Neural cell (in vitro differentiated cells): ENCODE data around the gene PLEKHG5. TPM values are rescaled to one million over a fixed set of nuclear protein-coding genes. Genes with fewer than 3 reads are reported as not detected.
"Not testable (repeated sequence)": the region's sequence is repeated elsewhere in the genome, so short reads cannot be mapped to it uniquely, and the experiment has no call there.

Experiments used
- H2AFZ ChIP-seq: fragments of 200-600, 300-800 bp; sonication (generic), shearing (Covaris generic); 2 replicates; pipeline ENCODE4 v1.6.0; 2014; ENCODE audit warnings: low read depth, mild to moderate bottlenecking, antibody characterized with exemption, low read length, moderate library complexity
- H3F3A ChIP-seq: fragments of 200-600 bp; shearing (Covaris generic); 2 replicates; pipeline ENCODE4 v1.6.1; 2016; ENCODE audit warnings: mild to moderate bottlenecking, moderate library complexity, mixed read lengths, antibody characterized with exemption, low read length; ENCODE audit not compliant: insufficient read depth, poor library complexity, severe bottlenecking
- H3K27ac ChIP-seq: fragments of 200-600, 300-800 bp; sonication (generic), shearing (Covaris generic); 2 replicates; pipeline ENCODE4 v1.5.1; 2014; ENCODE audit warnings: mild to moderate bottlenecking, low read length, moderate library complexity
- H3K27me3 ChIP-seq: fragments of 300-800, 200-600 bp; sonication (generic), shearing (Covaris generic); 2 replicates; pipeline ENCODE4 v1.6.0; 2014; ENCODE audit warnings: mild to moderate bottlenecking, low read depth, low read length, moderate library complexity; ENCODE audit not compliant: insufficient read depth
- H3K36me3 ChIP-seq: fragments of 300-800, 200-600 bp; sonication (generic), shearing (Covaris generic); 2 replicates; pipeline ENCODE4 v1.5.1; 2014; ENCODE audit warnings: mild to moderate bottlenecking, antibody characterized with exemption, low read length, moderate library complexity; ENCODE audit not compliant: insufficient read depth
- H3K4me2 ChIP-seq: fragments of 300-800, 200-600 bp; sonication (generic), shearing (Covaris generic); 2 replicates; pipeline ENCODE4 v1.6.0; 2014; ENCODE audit warnings: mild to moderate bottlenecking, low read length
- H3K4me3 ChIP-seq: fragments of 300-800, 200-600 bp; sonication (generic), shearing (Covaris generic); 2 replicates; pipeline ENCODE4 v1.5.1; 2014; ENCODE audit warnings: mild to moderate bottlenecking, low read length, moderate library complexity
- H3K79me2 ChIP-seq: fragments of 200-600 bp; shearing (Covaris generic); replicated peaks from 2 replicates; pipeline ENCODE4 v1.6.0; 2014; ENCODE audit warnings: mild to moderate bottlenecking, low read length, moderate library complexity; ENCODE audit not compliant: insufficient read depth
- H3K9ac ChIP-seq: fragments of 300-800, 200-600 bp; sonication (generic), shearing (Covaris generic); 2 replicates; pipeline ENCODE4 v1.6.1; 2016; ENCODE audit warnings: mild to moderate bottlenecking, low read length, mixed read lengths
- H3K9me2 ChIP-seq: fragments of 200-600 bp; shearing (Covaris generic); 2 replicates; pipeline ENCODE4 v1.6.1; 2016; ENCODE audit warnings: mild to moderate bottlenecking, low read length, mixed read lengths; ENCODE audit not compliant: insufficient read depth
- H3K9me3 ChIP-seq: fragments of 200-600, 300-800 bp; sonication (generic), shearing (Covaris generic); 2 replicates; pipeline ENCODE4 v1.6.1; 2016; ENCODE audit warnings: mild to moderate bottlenecking, mixed run types, low read length, moderate library complexity, mixed read lengths
- H4K20me1 ChIP-seq: fragments of 200-600 bp; shearing (Covaris generic); 2 replicates; pipeline ENCODE4 v1.6.1; 2016; ENCODE audit warnings: mild to moderate bottlenecking, mixed run types; ENCODE audit not compliant: insufficient read depth
- EP300 ChIP-seq: fragments of 450-650 bp; conservative IDR thresholded peaks from 2 replicates; pipeline ENCODE4 v1.6.1; 2014; ENCODE audit warnings: antibody characterized with exemption, mild to moderate bottlenecking, moderate library complexity; ENCODE audit not compliant: poor library complexity, severe bottlenecking
- EZH2 ChIP-seq: fragments of 200-600, 300-800 bp; shearing (Covaris generic), sonication (generic); IDR thresholded peaks from 2 replicates; pipeline ENCODE4 v1.6.1; 2014; ENCODE audit warnings: antibody characterized with exemption, low read length, borderline replicate concordance, mild to moderate bottlenecking; ENCODE audit not compliant: insufficient read depth, poor library complexity, severe bottlenecking
- MXI1 ChIP-seq: fragments of 450-650 bp; conservative IDR thresholded peaks from 2 replicates; pipeline ENCODE4 v1.6.1; 2014; ENCODE audit warnings: antibody characterized with exemption, mild to moderate bottlenecking; ENCODE audit not compliant: poor library complexity, severe bottlenecking
- POLR2AphosphoS5 ChIP-seq: IDR thresholded peaks from 2 replicates; pipeline ENCODE4 v1.6.1; 2012
- RAD21 ChIP-seq: fragments of 450-650 bp; conservative IDR thresholded peaks from 2 replicates; pipeline ENCODE4 v1.6.1; 2014; ENCODE audit warnings: antibody characterized with exemption, mild to moderate bottlenecking, moderate library complexity
- SMC3 ChIP-seq: fragments of 450-650 bp; conservative IDR thresholded peaks from 2 replicates; pipeline ENCODE4 v1.6.1; 2014; ENCODE audit warnings: antibody characterized with exemption, mild to moderate bottlenecking, moderate library complexity; ENCODE audit not compliant: poor library complexity
- TAF1 ChIP-seq: IDR thresholded peaks from 2 replicates; pipeline ENCODE4 v1.6.1; 2012; ENCODE audit warnings: low read depth
- polyA plus RNA-seq: library from polyadenylated mRNA; depleted of rRNA; stranded (reverse); fragments of >200 nt; gene quantifications from 2 replicates; pipeline ENCODE4 v1.2.3, GENCODE V29; 2014
- TF ChIP-seq, protein P1 (sequence below): IDR thresholded peaks from 2 replicates; pipeline ENCODE4 v1.6.1; 2012; ENCODE audit warnings: borderline replicate concordance
- TF ChIP-seq, protein P2 (sequence below): fragments of 450-650 bp; IDR thresholded peaks from 2 replicates; pipeline ENCODE4 v1.5.1; 2014; ENCODE audit warnings: antibody characterized with exemption, mild to moderate bottlenecking, moderate library complexity; ENCODE audit not compliant: poor library complexity, severe bottlenecking

PLEKHG5 gene
- polyA plus RNA-seq, 1 donor from 2014 or later: 24.0 TPM

DNA sequence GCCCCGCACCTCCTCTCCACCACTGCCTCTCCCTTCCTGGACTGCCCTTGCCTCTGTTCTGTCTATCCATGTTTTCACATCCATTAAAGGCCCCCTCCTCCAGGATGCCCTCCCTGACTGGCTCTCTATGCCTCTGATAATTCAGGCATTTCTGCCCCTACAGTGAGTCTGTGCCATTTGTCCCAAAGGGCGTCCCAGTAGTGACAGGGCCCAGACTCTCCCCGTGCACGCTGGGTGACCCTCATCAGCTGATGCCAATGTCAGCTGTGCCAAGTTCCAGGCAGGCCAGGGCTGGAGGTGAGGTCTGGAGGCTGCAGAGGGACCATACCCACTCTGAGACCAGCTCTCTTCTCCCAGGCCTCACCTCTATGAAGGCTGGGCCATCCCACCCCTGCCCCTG lies 3.2 kb upstream of the PLEKHG5 start:
- H3K79me2 ChIP-seq: no peaks in the 10 kb centered on the region
- no peaks in the 10 kb centered on the region for H3K36me3 ChIP-seq
- TF ChIP-seq TAF1 (no peak), EZH2 (no peak), POLR2AphosphoS5 (no peak), MXI1 (no peak), EP300 (no peak), SMC3 (no peak), RAD21 (no peak)
- TF ChIP-seq, protein P1, sequence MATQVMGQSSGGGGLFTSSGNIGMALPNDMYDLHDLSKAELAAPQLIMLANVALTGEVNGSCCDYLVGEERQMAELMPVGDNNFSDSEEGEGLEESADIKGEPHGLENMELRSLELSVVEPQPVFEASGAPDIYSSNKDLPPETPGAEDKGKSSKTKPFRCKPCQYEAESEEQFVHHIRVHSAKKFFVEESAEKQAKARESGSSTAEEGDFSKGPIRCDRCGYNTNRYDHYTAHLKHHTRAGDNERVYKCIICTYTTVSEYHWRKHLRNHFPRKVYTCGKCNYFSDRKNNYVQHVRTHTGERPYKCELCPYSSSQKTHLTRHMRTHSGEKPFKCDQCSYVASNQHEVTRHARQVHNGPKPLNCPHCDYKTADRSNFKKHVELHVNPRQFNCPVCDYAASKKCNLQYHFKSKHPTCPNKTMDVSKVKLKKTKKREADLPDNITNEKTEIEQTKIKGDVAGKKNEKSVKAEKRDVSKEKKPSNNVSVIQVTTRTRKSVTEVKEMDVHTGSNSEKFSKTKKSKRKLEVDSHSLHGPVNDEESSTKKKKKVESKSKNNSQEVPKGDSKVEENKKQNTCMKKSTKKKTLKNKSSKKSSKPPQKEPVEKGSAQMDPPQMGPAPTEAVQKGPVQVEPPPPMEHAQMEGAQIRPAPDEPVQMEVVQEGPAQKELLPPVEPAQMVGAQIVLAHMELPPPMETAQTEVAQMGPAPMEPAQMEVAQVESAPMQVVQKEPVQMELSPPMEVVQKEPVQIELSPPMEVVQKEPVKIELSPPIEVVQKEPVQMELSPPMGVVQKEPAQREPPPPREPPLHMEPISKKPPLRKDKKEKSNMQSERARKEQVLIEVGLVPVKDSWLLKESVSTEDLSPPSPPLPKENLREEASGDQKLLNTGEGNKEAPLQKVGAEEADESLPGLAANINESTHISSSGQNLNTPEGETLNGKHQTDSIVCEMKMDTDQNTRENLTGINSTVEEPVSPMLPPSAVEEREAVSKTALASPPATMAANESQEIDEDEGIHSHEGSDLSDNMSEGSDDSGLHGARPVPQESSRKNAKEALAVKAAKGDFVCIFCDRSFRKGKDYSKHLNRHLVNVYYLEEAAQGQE: no peak
- TF ChIP-seq, protein P2, sequence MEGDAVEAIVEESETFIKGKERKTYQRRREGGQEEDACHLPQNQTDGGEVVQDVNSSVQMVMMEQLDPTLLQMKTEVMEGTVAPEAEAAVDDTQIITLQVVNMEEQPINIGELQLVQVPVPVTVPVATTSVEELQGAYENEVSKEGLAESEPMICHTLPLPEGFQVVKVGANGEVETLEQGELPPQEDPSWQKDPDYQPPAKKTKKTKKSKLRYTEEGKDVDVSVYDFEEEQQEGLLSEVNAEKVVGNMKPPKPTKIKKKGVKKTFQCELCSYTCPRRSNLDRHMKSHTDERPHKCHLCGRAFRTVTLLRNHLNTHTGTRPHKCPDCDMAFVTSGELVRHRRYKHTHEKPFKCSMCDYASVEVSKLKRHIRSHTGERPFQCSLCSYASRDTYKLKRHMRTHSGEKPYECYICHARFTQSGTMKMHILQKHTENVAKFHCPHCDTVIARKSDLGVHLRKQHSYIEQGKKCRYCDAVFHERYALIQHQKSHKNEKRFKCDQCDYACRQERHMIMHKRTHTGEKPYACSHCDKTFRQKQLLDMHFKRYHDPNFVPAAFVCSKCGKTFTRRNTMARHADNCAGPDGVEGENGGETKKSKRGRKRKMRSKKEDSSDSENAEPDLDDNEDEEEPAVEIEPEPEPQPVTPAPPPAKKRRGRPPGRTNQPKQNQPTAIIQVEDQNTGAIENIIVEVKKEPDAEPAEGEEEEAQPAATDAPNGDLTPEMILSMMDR: no peak
- H3K4me2 ChIP-seq: no peak overlapping the region
- H3K27ac ChIP-seq: no peak overlapping the region
- H3K9me3 ChIP-seq: no peaks in the 10 kb centered on the region
- H3K4me3 ChIP-seq: no peak overlapping the region
- no peak overlapping the region for H3K9ac ChIP-seq
- H3F3A ChIP-seq: no peaks in the 10 kb centered on the region
- H3K9me2 ChIP-seq: no peaks in the 10 kb centered on the region
- no peak overlapping the region for H2AFZ ChIP-seq
- H3K27me3 ChIP-seq: no peaks in the 10 kb centered on the region
- H4K20me1 ChIP-seq: no peaks in the 10 kb centered on the region

DNA sequence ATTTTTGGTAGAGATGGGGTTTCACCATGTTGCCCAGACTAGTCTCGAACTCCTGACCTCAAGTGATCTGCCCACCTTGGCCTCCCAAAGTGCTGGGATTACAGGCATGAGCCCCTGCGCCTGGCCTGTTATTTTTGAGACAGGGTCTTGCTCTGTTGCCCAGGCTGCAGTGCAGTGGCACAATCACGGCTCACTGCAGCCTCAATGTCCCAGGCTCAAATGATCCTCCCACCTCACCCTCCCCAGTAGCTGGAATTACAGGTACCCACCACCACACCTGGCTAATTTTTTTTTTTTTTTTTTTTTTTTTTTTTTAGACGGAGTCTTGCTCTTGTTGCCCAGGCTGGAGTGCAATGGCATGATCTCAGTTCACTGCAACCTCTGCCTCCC lies 2.4 kb upstream of the PLEKHG5 start:
- H3K27ac ChIP-seq: not testable (repeated sequence)

DNA sequence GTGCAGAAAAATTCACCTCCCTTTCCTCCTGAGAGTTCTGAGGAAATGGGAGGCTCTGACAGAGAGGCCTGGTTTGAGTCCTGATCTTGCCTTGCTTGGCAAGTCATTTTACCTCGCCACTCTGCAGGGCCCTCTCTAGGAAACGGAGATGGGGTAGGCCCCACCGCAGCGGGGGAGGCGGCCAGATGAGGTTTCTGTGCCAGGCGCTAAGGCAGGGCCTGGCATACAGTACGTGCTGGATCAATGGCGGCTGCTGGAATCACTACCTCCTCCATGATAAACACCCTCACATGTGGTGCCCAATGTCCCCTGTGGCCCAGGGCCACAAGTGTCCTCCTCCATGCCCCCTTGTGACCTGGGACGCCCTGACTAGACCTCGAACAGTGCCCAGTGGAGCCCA lies 499 bp upstream of the PLEKHG5 start:
- no peaks in the 10 kb centered on the region for H3F3A ChIP-seq
- no peaks in the 10 kb centered on the region for H3K36me3 ChIP-seq
- H3K27ac ChIP-seq: no peak overlapping the region
- no peaks in the 10 kb centered on the region for H3K9me3 ChIP-seq
- TF ChIP-seq EZH2 (no peak), MXI1 (no peak)
- no peak overlapping the region for H3K9ac ChIP-seq
- no peak overlapping the region for H3K4me3 ChIP-seq
- H4K20me1 ChIP-seq: no peaks in the 10 kb centered on the region
- H3K9me2 ChIP-seq: no peaks in the 10 kb centered on the region
- no peaks in the 10 kb centered on the region for H3K27me3 ChIP-seq
- H2AFZ ChIP-seq: no peak overlapping the region
- H3K4me2 ChIP-seq: no peak overlapping the region
- no peaks in the 10 kb centered on the region for H3K79me2 ChIP-seq

More for the DNA sequence above, 2.4 kb upstream of the PLEKHG5 start:
- H3K79me2 ChIP-seq, H2AFZ ChIP-seq, H3K9ac ChIP-seq, H3K36me3 ChIP-seq, H3K9me2 ChIP-seq, H3K4me2 ChIP-seq, H3K27me3 ChIP-seq, H3K9me3 ChIP-seq, H4K20me1 ChIP-seq, H3K4me3 ChIP-seq, H3F3A ChIP-seq: not testable (repeated sequence)
